ENCODE results near the gene NDST1.

NDST1 gene

GRCh38 chr5:150556859-150557508 is 49.1 kb downstream of the NDST1 start:
- no peak overlapping the region for H3K4me3 ChIP-seq (ENCODE audit: low read length)
- H3K27me3 ChIP-seq (ENCODE audit: control insufficient read depth, insufficient read depth, low read length): no peaks in the 10 kb centered on the region
- H3K9me3 ChIP-seq (ENCODE audit: control insufficient read depth, low read depth, low read length): no peaks in the 10 kb centered on the region
- H3K36me3 ChIP-seq (ENCODE audit: control insufficient read depth, low read depth, low read length): peaks cover 16% of the 10 kb centered on the region
- no peak overlapping the region for H3K9ac ChIP-seq (ENCODE audit: low read length)
- H3K4me1 ChIP-seq (ENCODE audit: control insufficient read depth, low read depth, low read length): peaks cover 5% of the 10 kb centered on the region
- H3K27ac ChIP-seq (ENCODE audit: low read length): no peak overlapping the region

GRCh38 chr5:150557509-150557872 is 49.6 kb downstream of the NDST1 start:
- Histone ChIP-seq H3K36me3 (ENCODE audit: control insufficient read depth, low read depth, low read length) (peaks cover 15% of the 10 kb centered on the region), H3K27ac (ENCODE audit: low read length) (no peak overlapping the region), H3K4me1 (ENCODE audit: control insufficient read depth, low read depth, low read length) (peaks cover 5% of the 10 kb centered on the region), H3K4me3 (ENCODE audit: low read length) (no peak overlapping the region), H3K27me3 (ENCODE audit: control insufficient read depth, insufficient read depth, low read length) (no peaks in the 10 kb centered on the region), H3K9me3 (ENCODE audit: control insufficient read depth, low read depth, low read length) (no peaks in the 10 kb centered on the region), H3K9ac (ENCODE audit: low read length) (no peak overlapping the region)

- peaks cover 5% of the 10 kb centered on the region for H3K4me1 ChIP-seq (ENCODE audit: control insufficient read depth, low read depth, low read length)
- H3K27ac ChIP-seq (ENCODE audit: low read length): no peak overlapping the region
- no peaks in the 10 kb centered on the region for H3K9me3 ChIP-seq (ENCODE audit: control insufficient read depth, low read depth, low read length)
- H3K9ac ChIP-seq (ENCODE audit: low read length): no peak overlapping the region
- H3K4me3 ChIP-seq (ENCODE audit: low read length): no peak overlapping the region
- H3K36me3 ChIP-seq (ENCODE audit: control insufficient read depth, low read depth, low read length): peaks cover 11% of the 10 kb centered on the region
- no peaks in the 10 kb centered on the region for H3K27me3 ChIP-seq (ENCODE audit: control insufficient read depth, insufficient read depth, low read length)
Measured at GRCh38 chr5:150558088-150558621, 50.2 kb downstream of the NDST1 start.

DNA sequence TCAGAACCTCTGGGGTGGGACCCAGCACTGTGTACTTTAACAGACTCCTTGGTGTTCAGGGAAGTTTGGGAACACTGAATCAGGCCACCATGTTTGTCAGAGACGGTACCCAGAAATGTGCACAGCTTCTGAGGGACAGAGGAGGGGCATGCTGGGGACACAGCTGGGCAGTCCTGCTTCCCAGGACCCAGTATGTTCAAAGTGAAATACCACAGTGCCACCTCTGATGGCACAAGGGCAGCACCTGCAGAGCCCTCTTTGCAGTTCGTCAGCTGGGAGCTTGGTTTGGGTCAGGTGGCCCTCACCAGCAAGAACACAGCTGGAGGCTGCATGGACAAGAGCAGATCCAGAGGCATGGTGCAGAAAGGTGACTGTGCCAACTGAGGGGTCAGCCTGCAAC is 51.2 kb downstream of the NDST1 start:
- peaks cover 5% of the 10 kb centered on the region for H3K4me1 ChIP-seq (ENCODE audit: control insufficient read depth, low read depth, low read length)
- H3K27ac ChIP-seq (ENCODE audit: low read length): no peak overlapping the region
- no peaks in the 10 kb centered on the region for H3K9me3 ChIP-seq (ENCODE audit: control insufficient read depth, low read depth, low read length)
- no peak overlapping the region for H3K9ac ChIP-seq (ENCODE audit: low read length)
- no peaks in the 10 kb centered on the region for H3K27me3 ChIP-seq (ENCODE audit: control insufficient read depth, insufficient read depth, low read length)
- peaks cover 3% of the 10 kb centered on the region for H3K36me3 ChIP-seq (ENCODE audit: control insufficient read depth, low read depth, low read length)
- H3K4me3 ChIP-seq (ENCODE audit: low read length): no peak overlapping the region

DNA sequence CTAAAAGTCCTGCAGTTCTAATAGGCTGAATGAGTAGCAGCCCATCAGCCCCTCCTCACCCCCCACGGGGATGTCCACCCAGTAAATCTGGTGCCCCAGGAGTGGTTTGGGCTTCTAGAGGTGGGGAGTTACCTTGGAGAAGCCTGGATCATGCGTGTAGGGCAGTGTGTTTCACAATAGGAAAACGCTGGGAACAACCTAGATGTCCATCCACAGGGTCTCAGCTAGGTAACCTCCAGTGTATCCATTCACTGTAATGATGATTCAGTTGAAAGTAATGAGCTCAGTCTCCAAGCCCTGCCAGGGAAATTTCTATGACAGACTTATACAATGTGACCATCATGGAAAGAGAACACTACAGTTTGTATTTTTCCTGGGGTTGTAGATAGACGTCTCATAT is 51.8 kb downstream of the NDST1 start:
- H3K4me3 ChIP-seq (ENCODE audit: low read length): no peak overlapping the region
- H3K27ac ChIP-seq (ENCODE audit: low read length): no peak overlapping the region
- H3K27me3 ChIP-seq (ENCODE audit: control insufficient read depth, insufficient read depth, low read length): no peaks in the 10 kb centered on the region
- H3K9ac ChIP-seq (ENCODE audit: low read length): no peak overlapping the region
- peaks cover 5% of the 10 kb centered on the region for H3K4me1 ChIP-seq (ENCODE audit: control insufficient read depth, low read depth, low read length)
- peaks cover 3% of the 10 kb centered on the region for H3K36me3 ChIP-seq (ENCODE audit: control insufficient read depth, low read depth, low read length)
- H3K9me3 ChIP-seq (ENCODE audit: control insufficient read depth, low read depth, low read length): no peaks in the 10 kb centered on the region

DNA sequence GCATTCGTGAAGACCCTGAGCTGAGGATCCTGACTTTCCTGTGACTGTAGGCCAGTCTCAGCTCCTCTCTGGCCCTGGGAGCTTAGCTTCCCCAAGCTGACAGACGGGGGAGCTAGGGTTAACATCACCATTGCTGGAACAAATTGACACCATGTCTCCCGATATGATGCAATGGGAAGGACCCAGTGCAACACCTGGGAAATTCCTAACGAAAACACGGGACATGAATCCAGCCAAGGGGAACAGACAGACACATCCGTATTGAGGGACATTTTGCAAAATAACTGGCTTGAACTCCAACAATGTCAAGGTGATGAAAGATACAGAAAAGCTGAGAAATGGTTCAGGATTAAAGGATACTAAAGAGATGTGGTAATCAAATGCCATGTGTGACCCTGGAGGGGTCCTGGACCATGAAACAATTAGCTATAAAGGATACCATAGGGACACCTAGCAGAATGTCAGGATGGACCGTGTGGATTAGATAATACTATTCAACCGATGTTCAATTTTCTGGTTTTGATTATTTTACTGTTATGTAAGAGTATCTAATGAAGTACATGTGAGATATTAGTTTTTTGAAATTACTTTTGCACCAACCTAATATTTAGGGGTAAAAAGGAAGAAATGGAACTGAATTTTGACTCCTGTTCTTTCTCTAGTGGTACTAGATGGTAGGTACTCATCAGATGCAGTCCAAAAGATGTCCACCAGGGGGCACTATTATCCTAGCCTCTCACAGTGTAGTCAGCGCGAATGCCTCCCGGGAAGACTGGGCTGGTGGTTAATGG is 52.7 kb downstream of the NDST1 start:
- Histone ChIP-seq H3K4me1 (ENCODE audit: control insufficient read depth, low read depth, low read length) (peaks cover 5% of the 10 kb centered on the region), H3K9me3 (ENCODE audit: control insufficient read depth, low read depth, low read length) (no peaks in the 10 kb centered on the region), H3K4me3 (ENCODE audit: low read length) (peak overlapping the region; percentile 11), H3K9ac (ENCODE audit: low read length) (peak overlapping the region; percentile 56), H3K36me3 (ENCODE audit: control insufficient read depth, low read depth, low read length) (peaks cover 3% of the 10 kb centered on the region), H3K27ac (ENCODE audit: low read length) (peak overlapping the region; percentile 25), H3K27me3 (ENCODE audit: control insufficient read depth, insufficient read depth, low read length) (no peaks in the 10 kb centered on the region)

- Histone ChIP-seq H3K27ac (ENCODE audit: low read length) (no peak overlapping the region), H3K9me3 (ENCODE audit: control insufficient read depth, low read depth, low read length) (no peaks in the 10 kb centered on the region)
Measured at GRCh38 chr5:150561192-150561512, 53.2 kb downstream of the NDST1 start.

GRCh38 chr5:150561571-150562275 is 53.8 kb downstream of the NDST1 start:
- Histone ChIP-seq H3K9me3 (ENCODE audit: control insufficient read depth, low read depth, low read length) (no peaks in the 10 kb centered on the region), H3K27ac (ENCODE audit: low read length) (no peak overlapping the region)

More at GRCh38 chr5:150561192-150561512, 53.2 kb downstream of the NDST1 start:
- peaks cover 3% of the 10 kb centered on the region for H3K36me3 ChIP-seq (ENCODE audit: control insufficient read depth, low read depth, low read length)
- no peak overlapping the region for H3K4me3 ChIP-seq (ENCODE audit: low read length)
- H3K4me1 ChIP-seq (ENCODE audit: control insufficient read depth, low read depth, low read length): peaks cover 5% of the 10 kb centered on the region
- no peaks in the 10 kb centered on the region for H3K27me3 ChIP-seq (ENCODE audit: control insufficient read depth, insufficient read depth, low read length)
- no peak overlapping the region for H3K9ac ChIP-seq (ENCODE audit: low read length)

DNA sequence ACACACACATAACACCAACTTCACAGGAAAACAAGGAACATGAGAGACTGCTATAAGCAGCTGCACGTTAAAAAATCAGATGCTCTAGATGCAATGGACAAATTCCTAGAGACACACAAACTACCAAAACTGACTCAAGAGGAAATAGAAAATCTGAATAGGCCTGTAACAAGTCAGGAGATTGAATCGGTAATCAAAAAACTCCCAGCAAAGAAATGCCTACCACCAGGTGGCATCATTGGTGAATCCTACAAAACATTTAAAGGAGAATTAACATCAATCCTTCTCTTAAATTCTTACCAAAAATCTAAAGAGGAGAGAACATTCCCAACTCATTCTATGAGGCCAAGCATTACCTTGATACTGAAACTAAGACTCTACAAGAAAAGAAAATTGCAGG is 54.9 kb downstream of the NDST1 start:
- no peaks in the 10 kb centered on the region for H3K9me3 ChIP-seq (ENCODE audit: control insufficient read depth, low read depth, low read length)
- H3K4me3 ChIP-seq (ENCODE audit: low read length): no peak overlapping the region
- no peaks in the 10 kb centered on the region for H3K36me3 ChIP-seq (ENCODE audit: control insufficient read depth, low read depth, low read length)
- H3K4me1 ChIP-seq (ENCODE audit: control insufficient read depth, low read depth, low read length): peaks cover 5% of the 10 kb centered on the region
- H3K27me3 ChIP-seq (ENCODE audit: control insufficient read depth, insufficient read depth, low read length): no peaks in the 10 kb centered on the region
- H3K27ac ChIP-seq (ENCODE audit: low read length): no peak overlapping the region
- H3K9ac ChIP-seq (ENCODE audit: low read length): no peak overlapping the region

More at GRCh38 chr5:150561571-150562275, 53.8 kb downstream of the NDST1 start:
- H3K4me3 ChIP-seq (ENCODE audit: low read length): no peak overlapping the region
- H3K36me3 ChIP-seq (ENCODE audit: control insufficient read depth, low read depth, low read length): no peaks in the 10 kb centered on the region
- peaks cover 5% of the 10 kb centered on the region for H3K4me1 ChIP-seq (ENCODE audit: control insufficient read depth, low read depth, low read length)
- no peaks in the 10 kb centered on the region for H3K27me3 ChIP-seq (ENCODE audit: control insufficient read depth, insufficient read depth, low read length)
- H3K9ac ChIP-seq (ENCODE audit: low read length): no peak overlapping the region

GRCh38 chr5:150565868-150566267 is 57.9 kb downstream of the NDST1 start:
- H3K4me3 ChIP-seq (ENCODE audit: low read length): no peak overlapping the region
- no peaks in the 10 kb centered on the region for H3K9me3 ChIP-seq (ENCODE audit: control insufficient read depth, low read depth, low read length)
- H3K27me3 ChIP-seq (ENCODE audit: control insufficient read depth, insufficient read depth, low read length): no peaks in the 10 kb centered on the region
- H3K4me1 ChIP-seq (ENCODE audit: control insufficient read depth, low read depth, low read length): no peaks in the 10 kb centered on the region
- H3K36me3 ChIP-seq (ENCODE audit: control insufficient read depth, low read depth, low read length): no peaks in the 10 kb centered on the region
- no peak overlapping the region for H3K27ac ChIP-seq (ENCODE audit: low read length)
- H3K9ac ChIP-seq (ENCODE audit: low read length): no peak overlapping the region

DNA sequence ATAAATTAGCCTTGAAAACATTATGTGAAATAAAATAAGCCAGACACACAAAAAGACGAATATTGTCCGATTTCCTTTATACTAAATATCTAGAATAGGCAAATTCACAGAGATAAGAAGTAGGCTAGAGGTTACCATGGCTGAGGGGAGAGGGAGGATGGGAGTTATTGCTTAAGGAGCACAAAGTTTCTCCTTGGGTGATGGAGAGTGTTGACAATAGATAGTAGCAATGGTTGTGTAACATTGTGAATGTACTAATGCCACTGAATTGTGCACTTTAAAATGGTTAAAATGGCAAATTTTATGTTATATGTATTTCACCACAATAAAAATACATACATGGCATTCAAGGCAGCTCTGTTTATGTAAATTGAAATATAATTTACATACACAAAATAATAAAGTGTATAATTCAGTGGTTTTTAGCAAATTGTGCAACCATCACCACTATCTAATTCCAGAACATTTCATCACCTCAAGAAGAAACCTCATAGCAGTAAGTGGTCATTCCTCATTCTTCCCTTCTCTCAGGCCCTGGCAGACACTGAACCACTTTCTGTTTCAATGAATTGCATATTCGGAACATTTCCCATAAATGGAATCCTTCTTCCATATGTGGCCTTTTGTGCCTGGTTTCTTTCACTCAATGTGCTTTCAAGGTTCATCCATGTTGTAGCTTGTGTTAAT is 59.2 kb downstream of the NDST1 start:
- no peaks in the 10 kb centered on the region for H3K9me3 ChIP-seq (ENCODE audit: control insufficient read depth, low read depth, low read length)
- H3K9ac ChIP-seq (ENCODE audit: low read length): no peak overlapping the region
- no peak overlapping the region for H3K4me3 ChIP-seq (ENCODE audit: low read length)
- no peaks in the 10 kb centered on the region for H3K27me3 ChIP-seq (ENCODE audit: control insufficient read depth, insufficient read depth, low read length)
- H3K27ac ChIP-seq (ENCODE audit: low read length): no peak overlapping the region
- no peaks in the 10 kb centered on the region for H3K36me3 ChIP-seq (ENCODE audit: control insufficient read depth, low read depth, low read length)
- H3K4me1 ChIP-seq (ENCODE audit: control insufficient read depth, low read depth, low read length): no peaks in the 10 kb centered on the region
